Glutamatergic neuron (in vitro differentiated cells): ENCODE data around the gene TNPO1. TPM values are rescaled to one million over a fixed set of nuclear protein-coding genes. Genes with fewer than 3 reads are reported as not detected.
A peak's percentile ranks its signal among the peaks of the same experiment; 100 is the strongest.

Source experiments
- DNase-seq: peaks from one replicate; pipeline ENCODE4 v3.0.0; 2022
- H3K27ac Mint-ChIP-seq: one replicate; pipeline ENCODE4 v1.8.0; 2020; ENCODE audit warnings: mild to moderate bottlenecking, mixed read lengths, inconsistent platforms; ENCODE audit not compliant: unreplicated experiment
- H3K27me3 Mint-ChIP-seq: one replicate; pipeline ENCODE4 v1.8.0; 2020; ENCODE audit warnings: mild to moderate bottlenecking, moderate library complexity, mixed read lengths, inconsistent platforms; ENCODE audit not compliant: unreplicated experiment
- H3K36me3 Mint-ChIP-seq: one replicate; pipeline ENCODE4 v1.8.0; 2020; ENCODE audit warnings: mild to moderate bottlenecking, mixed read lengths, inconsistent platforms; ENCODE audit not compliant: unreplicated experiment
- H3K4me1 Mint-ChIP-seq: one replicate; pipeline ENCODE4 v1.8.0; 2020; ENCODE audit warnings: mild to moderate bottlenecking, low read depth, mixed read lengths, inconsistent platforms; ENCODE audit not compliant: unreplicated experiment
- H3K4me3 Mint-ChIP-seq: one replicate; pipeline ENCODE4 v1.8.0; 2020; ENCODE audit warnings: mild to moderate bottlenecking, mixed read lengths, inconsistent platforms; ENCODE audit not compliant: unreplicated experiment
- H3K9me3 Mint-ChIP-seq: one replicate; pipeline ENCODE4 v1.8.0; 2020; ENCODE audit warnings: mild to moderate bottlenecking, moderate library complexity, mixed read lengths, inconsistent platforms; ENCODE audit not compliant: unreplicated experiment
- total RNA-seq: library from RNA; stranded (reverse); fragmentation: NEBNext Ultra II Directional; extraction: Animal tissue kit (Norgen Biotek cat#: 25700); gene quantifications from one replicate; pipeline ENCODE4 v1.2.1, GENCODE V29; 2021; ENCODE audit not compliant: unreplicated experiment
- TF ChIP-seq, protein P1 (sequence below): fragments of 200-600 bp; sonication (generic); IDR thresholded peaks from one replicate; pipeline ENCODE4 v1.5.0; 2021; ENCODE audit not compliant: partially characterized antibody, unreplicated experiment

Gene TNPO1
- total RNA-seq, 1 donor from 2014 or later, result 289 TPM

DNA sequence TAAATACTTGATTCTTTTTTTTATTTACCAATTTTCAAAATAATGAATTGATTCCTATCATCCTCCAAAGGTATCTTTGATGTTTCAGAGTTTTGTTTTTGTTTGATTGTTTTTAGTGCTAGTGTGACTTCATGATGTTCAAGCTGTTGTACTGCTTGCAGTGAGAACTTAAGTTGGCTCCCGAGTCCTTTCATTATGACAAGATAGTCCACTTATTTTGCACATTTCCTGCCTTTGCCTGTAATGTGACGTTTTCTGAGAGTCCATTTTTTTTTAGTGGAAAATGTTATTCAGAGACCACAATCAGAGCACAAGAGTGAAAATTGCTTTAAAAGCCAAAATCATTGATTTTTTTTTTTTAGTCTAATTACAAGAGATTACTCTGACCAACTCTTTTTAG, 79.3 kb downstream of the TNPO1 start:
- Mint-ChIP-seq H3K27me3 (no peaks in the 10 kb centered on the region), H3K9me3 (no peaks in the 10 kb centered on the region), H3K4me3 (no peak overlapping the region), H3K27ac (no peak overlapping the region), H3K36me3 (no peaks in the 10 kb centered on the region), H3K4me1 (no peaks in the 10 kb centered on the region)
- TF ChIP-seq, protein P1, sequence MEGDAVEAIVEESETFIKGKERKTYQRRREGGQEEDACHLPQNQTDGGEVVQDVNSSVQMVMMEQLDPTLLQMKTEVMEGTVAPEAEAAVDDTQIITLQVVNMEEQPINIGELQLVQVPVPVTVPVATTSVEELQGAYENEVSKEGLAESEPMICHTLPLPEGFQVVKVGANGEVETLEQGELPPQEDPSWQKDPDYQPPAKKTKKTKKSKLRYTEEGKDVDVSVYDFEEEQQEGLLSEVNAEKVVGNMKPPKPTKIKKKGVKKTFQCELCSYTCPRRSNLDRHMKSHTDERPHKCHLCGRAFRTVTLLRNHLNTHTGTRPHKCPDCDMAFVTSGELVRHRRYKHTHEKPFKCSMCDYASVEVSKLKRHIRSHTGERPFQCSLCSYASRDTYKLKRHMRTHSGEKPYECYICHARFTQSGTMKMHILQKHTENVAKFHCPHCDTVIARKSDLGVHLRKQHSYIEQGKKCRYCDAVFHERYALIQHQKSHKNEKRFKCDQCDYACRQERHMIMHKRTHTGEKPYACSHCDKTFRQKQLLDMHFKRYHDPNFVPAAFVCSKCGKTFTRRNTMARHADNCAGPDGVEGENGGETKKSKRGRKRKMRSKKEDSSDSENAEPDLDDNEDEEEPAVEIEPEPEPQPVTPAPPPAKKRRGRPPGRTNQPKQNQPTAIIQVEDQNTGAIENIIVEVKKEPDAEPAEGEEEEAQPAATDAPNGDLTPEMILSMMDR, result no peak
- DNase-seq, result no peak

DNA sequence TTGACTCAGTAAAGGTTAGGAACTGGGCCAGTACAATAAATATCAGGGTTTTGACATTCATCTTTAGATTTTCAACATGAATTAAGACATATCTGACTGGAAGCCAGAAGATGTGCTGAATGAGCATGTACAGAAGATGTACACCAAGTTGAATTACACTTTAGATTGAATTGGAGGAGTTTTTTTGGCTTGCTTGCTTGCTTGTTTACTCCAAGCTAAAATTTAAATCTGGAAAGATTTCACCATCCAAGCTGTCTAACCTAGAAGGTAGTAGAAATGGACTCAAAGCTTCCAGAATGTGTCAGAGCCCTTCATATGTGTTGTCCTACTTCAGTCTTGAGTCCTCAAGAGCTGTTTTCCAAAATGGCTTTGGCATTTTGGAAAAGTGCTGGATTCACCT, 90.3 kb downstream of the TNPO1 start:
- no peak overlapping the region for H3K4me3 Mint-ChIP-seq
- H3K9me3 Mint-ChIP-seq, result peaks cover 3% of the 10 kb centered on the region
- H3K4me1 Mint-ChIP-seq, result peaks cover 1% of the 10 kb centered on the region
- no peak for DNase-seq
- H3K27me3 Mint-ChIP-seq, result no peaks in the 10 kb centered on the region
- H3K36me3 Mint-ChIP-seq, result no peaks in the 10 kb centered on the region
- TF ChIP-seq, protein P1, result no peak
- no peak overlapping the region for H3K27ac Mint-ChIP-seq

DNA sequence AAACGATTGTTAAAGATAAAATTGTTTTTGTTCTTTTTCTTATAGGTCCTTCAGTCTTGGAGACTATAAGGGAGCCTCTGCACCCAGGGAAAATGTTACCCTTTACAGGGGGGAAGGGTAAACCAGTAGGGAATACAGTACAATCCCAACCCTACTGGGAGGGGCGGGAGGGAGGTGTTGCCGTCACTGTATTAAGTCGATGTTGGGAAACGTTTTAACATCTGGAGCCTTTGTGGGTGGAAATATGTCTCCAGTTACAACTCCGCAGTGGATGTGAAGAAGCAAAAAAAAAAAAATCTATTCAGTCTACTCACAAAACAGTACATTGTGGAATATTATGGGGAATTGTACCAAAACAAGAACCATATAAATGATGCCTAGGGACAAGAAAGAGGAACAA, 92.2 kb downstream of the TNPO1 start:
- no peak for DNase-seq
- Mint-ChIP-seq H3K36me3 (no peaks in the 10 kb centered on the region), H3K4me1 (peaks cover 1% of the 10 kb centered on the region), H3K27me3 (no peaks in the 10 kb centered on the region), H3K4me3 (no peak overlapping the region), H3K9me3 (peaks cover 2% of the 10 kb centered on the region), H3K27ac (no peak overlapping the region)
- TF ChIP-seq, protein P1, result no peak

DNA sequence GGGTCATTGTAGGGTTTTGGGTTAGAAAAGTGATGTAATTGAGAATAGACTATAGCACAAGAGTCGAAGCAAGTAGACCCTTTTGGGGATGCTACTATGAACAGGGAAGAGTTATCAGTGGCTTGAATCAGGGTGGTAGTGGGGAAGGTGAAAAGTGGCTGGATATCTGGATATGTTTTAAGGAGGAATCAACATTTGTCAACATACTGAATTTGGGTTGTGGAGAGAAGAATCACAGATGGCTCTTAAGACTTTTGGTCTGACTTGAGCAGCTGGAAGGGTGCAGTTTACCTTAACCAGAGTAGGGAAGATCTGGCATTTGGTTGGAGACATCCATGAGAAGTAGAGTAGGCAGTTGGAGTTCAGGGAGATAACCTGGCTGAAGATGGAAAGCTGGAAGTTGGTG, 100.9 kb downstream of the TNPO1 start:
- Mint-ChIP-seq H3K4me3 (no peak overlapping the region), H3K27me3 (no peaks in the 10 kb centered on the region), H3K4me1 (no peaks in the 10 kb centered on the region), H3K27ac (peak overlapping the region; percentile 41), H3K9me3 (peaks cover 3% of the 10 kb centered on the region), H3K36me3 (no peaks in the 10 kb centered on the region)
- TF ChIP-seq, protein P1, result no peak
- no peak for DNase-seq

DNA sequence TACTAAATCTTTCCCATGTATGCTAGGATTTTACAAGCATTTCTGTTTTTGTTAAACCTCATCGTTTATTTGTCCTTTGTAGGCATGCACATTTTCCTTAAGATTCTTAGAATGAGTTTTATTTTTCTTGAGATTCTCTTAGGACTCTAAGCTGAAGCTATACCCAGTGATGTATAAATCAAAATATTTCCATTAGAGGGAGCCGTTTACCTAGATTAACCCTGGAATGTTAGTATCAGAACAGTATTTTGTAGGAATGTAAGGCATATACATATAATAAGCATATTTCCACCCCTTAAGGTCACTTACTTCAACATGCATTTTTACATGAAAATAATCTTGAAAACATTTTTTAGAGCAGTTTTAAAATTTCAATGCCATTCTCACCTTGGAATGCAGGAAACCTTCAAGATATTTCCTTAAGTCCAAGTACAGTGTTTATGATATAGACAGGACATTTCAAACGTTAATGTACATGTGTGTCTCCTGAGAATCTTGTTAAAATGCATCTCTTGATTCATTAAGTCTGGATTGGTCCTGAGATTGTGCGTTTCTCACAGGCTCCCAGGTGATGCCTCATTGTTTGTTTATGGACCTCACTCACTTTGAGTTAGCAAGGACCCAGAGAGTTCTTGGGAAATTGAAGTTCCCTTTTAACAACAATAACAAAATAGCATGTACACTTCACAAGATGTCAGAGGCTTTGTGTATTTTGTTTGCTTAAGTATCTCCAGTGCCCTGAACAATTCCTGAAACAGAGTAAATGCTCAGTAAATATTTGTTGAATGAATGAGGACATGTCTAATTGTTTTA, 104.4 kb downstream of the TNPO1 start:
- Mint-ChIP-seq H3K9me3 (peaks cover 6% of the 10 kb centered on the region), H3K36me3 (no peaks in the 10 kb centered on the region), H3K27ac (no peak overlapping the region), H3K27me3 (no peaks in the 10 kb centered on the region), H3K4me3 (no peak overlapping the region), H3K4me1 (no peaks in the 10 kb centered on the region)
- DNase-seq, result no peak
- TF ChIP-seq, protein P1, result no peak
